Fibroblast of skin of left quadriceps (primary cell): ENCODE results near the gene ANGPTL2.

Experiments used
- DNase-seq, 2 experiments: peaks; one replicate each; pipeline ENCODE4 v3.0.0-alpha.2; 2013; ENCODE audit warnings: low read depth in 2 of 2

The ANGPTL2 gene

GRCh38 chr9:127118597-127119319 is 3.7 kb downstream of the ANGPTL2 start:
- no peak for DNase-seq

- no peak for DNase-seq
Measured at GRCh38 chr9:127117801-127118200, 4.6 kb downstream of the ANGPTL2 start.

GRCh38 chr9:127116957-127117356 is 5.5 kb downstream of the ANGPTL2 start:
- no peak for DNase-seq

GRCh38 chr9:127116088-127116726 is 6.2 kb downstream of the ANGPTL2 start:
- DNase-seq = no peak

- DNase-seq = no peak
Measured at GRCh38 chr9:127114606-127115005, 7.8 kb downstream of the ANGPTL2 start.

GRCh38 chr9:127113191-127113972 is 9.1 kb downstream of the ANGPTL2 start:
- DNase-seq = no peak

- DNase-seq = no peak
Measured at GRCh38 chr9:127112735-127113161, 9.7 kb downstream of the ANGPTL2 start.

- DNase-seq = no peak
Measured at GRCh38 chr9:127112056-127112455, 10.4 kb downstream of the ANGPTL2 start.

- no peak for DNase-seq
Measured at GRCh38 chr9:127109212-127109711, 13.2 kb downstream of the ANGPTL2 start.

- no peak for DNase-seq
Measured at GRCh38 chr9:127107929-127108876, 14.2 kb downstream of the ANGPTL2 start.

- DNase-seq = no peak
Measured at GRCh38 chr9:127107171-127107928, 15.1 kb downstream of the ANGPTL2 start.

GRCh38 chr9:127106466-127106855 is 16.0 kb downstream of the ANGPTL2 start:
- DNase-seq = no peak

- no peak for DNase-seq
Measured at GRCh38 chr9:127105805-127106465, 16.5 kb downstream of the ANGPTL2 start.

- DNase-seq = no peak
Measured at GRCh38 chr9:127104581-127105311, 17.7 kb downstream of the ANGPTL2 start.

- no peak for DNase-seq
Measured at GRCh38 chr9:127102788-127103187, 19.6 kb downstream of the ANGPTL2 start.

- DNase-seq = no peak
Measured at GRCh38 chr9:127102176-127102575, 20.3 kb downstream of the ANGPTL2 start.

- no peak for DNase-seq
Measured at GRCh38 chr9:127099664-127100063, 22.8 kb downstream of the ANGPTL2 start.

- DNase-seq = no peak
Measured at GRCh38 chr9:127098916-127099553, 23.4 kb downstream of the ANGPTL2 start.

GRCh38 chr9:127097683-127098082 is 24.8 kb downstream of the ANGPTL2 start:
- DNase-seq = no peak
